Stomach (tissue), 9 donors: ENCODE results near the gene PLSCR3. TPM values are rescaled to one million over a fixed set of nuclear protein-coding genes. Genes with fewer than 3 reads are reported as not detected.

Experiments
- DNase-seq, 2 donors: peaks; one replicate each; pipeline versions ENCODE4 v3.0.0 to v3.0.0-alpha.2; 2013 to 2019
- H3K27ac ChIP-seq, 5 donors: fragments of 200-600 bp in 4 of 5; sonication (generic) in 4 of 5; one replicate each; pipeline ENCODE4 v1.5.1; 2013 to 2019; ENCODE audit warnings: mild to moderate bottlenecking in 1 of 5, moderate library complexity in 1 of 5
- H3K27me3 ChIP-seq, 3 donors: fragments of 200-600 bp; sonication (generic); one replicate each; pipeline ENCODE4 v1.5.1; 2017 to 2019; ENCODE audit warnings: mixed run types in 1 of 3
- H3K36me3 ChIP-seq, 4 donors: fragments of 200-600 bp; sonication (generic); 1 replicate in 3 of 4; 2 replicates in 1 of 4; pipeline ENCODE4 v1.5.1; 2016 to 2019
- H3K4me1 ChIP-seq, 4 donors: fragments of 200-600 bp; sonication (generic); one replicate each; pipeline ENCODE4 v1.5.1; 2016 to 2019
- H3K4me3 ChIP-seq, 4 donors: fragments of 200-600 bp; sonication (generic) in 3 of 4; one replicate each; pipeline ENCODE4 v1.5.1; 2016 to 2019; ENCODE audit warnings: mild to moderate bottlenecking in 1 of 4
- H3K9me3 ChIP-seq, 4 donors: fragments of 200-600 bp; sonication (generic); one replicate each; pipeline ENCODE4 v1.5.1; 2016 to 2019
- CTCF ChIP-seq, 7 experiments: fragments of 450-650 bp in 4 of 7; fragments of 200-600 bp in 3 of 7; sonication (generic) in 3 of 7; IDR thresholded peaks; one replicate each; pipeline ENCODE4 v1.5.1; 2016 to 2019; ENCODE audit warnings: antibody characterized with exemption in 7 of 7, control low read depth in 2 of 7, mild to moderate bottlenecking in 1 of 7
- EP300 ChIP-seq: sonication (generic); formaldehyde crosslinking; IDR thresholded peaks from one replicate; pipeline ENCODE4 v1.6.1; 2017; ENCODE audit warnings: antibody characterized with exemption
- POLR2A ChIP-seq, 4 donors: fragments of 450-650 bp; IDR thresholded peaks; one replicate each; pipeline ENCODE4 v1.6.1; 2016; ENCODE audit warnings: antibody characterized with exemption in 4 of 4, control low read depth in 2 of 4, mild to moderate bottlenecking in 1 of 4, moderate library complexity in 1 of 4
- POLR2AphosphoS5 ChIP-seq, 3 donors: sonication (generic); formaldehyde crosslinking; IDR thresholded peaks; one replicate each; pipeline ENCODE4 v1.6.1; 2016; ENCODE audit warnings: antibody characterized with exemption in 3 of 3
- WGBS, 5 donors: extraction: QIAGEN DNeasy Blood & Tissue Kit in 3 of 5; methylation state at CpG; one replicate each; pipeline versions ENCODE4 v1.1.5 to v1.1.7; 2013 to 2018; 5-methylcytosine and 5-hydroxymethylcytosine counted together
- intact Hi-C: fragments of 100-400 bp; cut with DNase I; formaldehyde crosslinking; loops from one replicate; pipeline ENCODE4 v1.15.1; 2023; ENCODE audit warnings: low total_unique reads
- polyA plus RNA-seq, 3 donors: library from polyadenylated mRNA; stranded (reverse); fragments of 200-250 nt; gene quantifications; one replicate each; pipeline ENCODE4 v1.2.3, GENCODE V29; 2013
- total RNA-seq, 5 donors: library from RNA; depleted of rRNA; stranded (reverse); fragments of >200 nt; gene quantifications; one replicate each; pipeline versions ENCODE4 v1.1.0 to v1.2.3, GENCODE V29; 2014 to 2016
- donor health status: healthy with polysubstance abuse.
- donor health status: Bipolar disorder and iron deficiency.
- donor health status: healthy.

PLSCR3 gene
- total and polyA plus RNA-seq, 8 donors, result 7.9 to 101 (median 24.4) TPM; not detected in 1

GRCh38 chr17:7441266-7441665, 46.9 kb upstream of the PLSCR3 start:
- Histone ChIP-seq H3K4me3 (no peak overlapping the region), H3K36me3 (no peaks in the 10 kb centered on the region), H3K9me3 (no peaks in the 10 kb centered on the region), H3K27ac (no peak overlapping the region), H3K27me3 (peaks cover 11 to 93% (median 53%) of the 10 kb centered on the region in 3 donors), H3K4me1 (peaks cover 42 to 66% (median 61%) of the 10 kb centered on the region in 4 donors)
- intact Hi-C loops, result no loop called here
- peak in 1 of 2 donors; percentile 41 for DNase-seq
- WGBS, 5 donors, result 59 to 80% (median 72%) methylated on average over 7 of the region's 7 CpGs
- TF ChIP-seq POLR2AphosphoS5 (IDR thresholded peaks at IDR 0.05) (no peak), CTCF (IDR thresholded peaks at IDR 0.05) (no peak), EP300 (no peak), POLR2A (IDR thresholded peaks at IDR 0.05) (no peak)

GRCh38 chr17:7440834-7441195, 46.5 kb upstream of the PLSCR3 start:
- TF ChIP-seq POLR2A (IDR thresholded peaks at IDR 0.05) (no peak), POLR2AphosphoS5 (IDR thresholded peaks at IDR 0.05) (no peak), CTCF (IDR thresholded peaks at IDR 0.05) (no peak), EP300 (no peak)
- WGBS, 5 donors, result 8 to 15% (median 12%) methylated on average over 7 to 12 of the region's 12 CpGs
- Histone ChIP-seq H3K4me1 (peaks cover 44 to 68% (median 64%) of the 10 kb centered on the region in 4 donors), H3K9me3 (no peaks in the 10 kb centered on the region), H3K4me3 (peak overlapping the region in 1 of 4 donors; percentile 44), H3K27me3 (peaks cover 11 to 93% (median 51%) of the 10 kb centered on the region in 3 donors), H3K36me3 (no peaks in the 10 kb centered on the region), H3K27ac (no peak overlapping the region)
- intact Hi-C loops, result no loop called here
- DNase-seq, result peak in 1 of 2 donors; percentile 73

- H3K4me3 ChIP-seq, result peak overlapping the region; percentile 34 to 44 (median 36)
- TF ChIP-seq POLR2A (IDR thresholded peaks at IDR 0.05) (no peak), CTCF (IDR thresholded peaks at IDR 0.05) (no peak), EP300 (no peak), POLR2AphosphoS5 (IDR thresholded peaks at IDR 0.05) (no peak)
- peak; percentile 72 to 87 for DNase-seq
- H3K36me3 ChIP-seq, result no peaks in the 10 kb centered on the region
- intact Hi-C loops, result no loop called here
- peaks cover 11 to 93% (median 46%) of the 10 kb centered on the region in 3 donors for H3K27me3 ChIP-seq
- H3K9me3 ChIP-seq, result no peaks in the 10 kb centered on the region
- H3K27ac ChIP-seq, result no peak overlapping the region
- peaks cover 39 to 68% (median 63%) of the 10 kb centered on the region in 4 donors for H3K4me1 ChIP-seq
- WGBS, 5 donors, result 0 to 3% (median 2%) methylated on average over 25 to 46 of the region's 46 CpGs
Measured at GRCh38 chr17:7440113-7440833, 45.9 kb upstream of the PLSCR3 start.

- Histone ChIP-seq H3K4me1 (peaks cover 34 to 68% (median 62%) of the 10 kb centered on the region in 4 donors), H3K27me3 (peaks cover 11 to 93% (median 40%) of the 10 kb centered on the region in 3 donors), H3K27ac (peak within 1 kb of the TSS in 2 of 5 donors; percentile 24 to 29), H3K9me3 (no peaks in the 10 kb centered on the region), H3K36me3 (no peaks in the 10 kb centered on the region), H3K4me3 (peak within 1 kb of the TSS; percentile 34 to 62 (median 46))
- 0 to 2% (median 2%) methylated on average over 29 to 50 of the region's 50 CpGs for WGBS, 5 donors
- TF ChIP-seq CTCF (IDR thresholded peaks at IDR 0.05) (no peak), POLR2A (IDR thresholded peaks at IDR 0.05) (no peak), POLR2AphosphoS5 (IDR thresholded peaks at IDR 0.05) (no peak), EP300 (no peak)
- intact Hi-C loops, result loop anchor here (5.0 kb wide), 1 partner anchor 38 kb away; the partner anchor contains the start of gene ZBTB4
- DNase-seq, result peak in 1 of 2 donors; percentile 49
Measured at GRCh38 chr17:7439462-7440112, 45.3 kb upstream of the PLSCR3 start, which contains the start of gene FGF11. FGF11 (plus strand) TSS chr17:7439512; CDS start chr17:7439621, 109 bp downstream.
